ENCODE measurements around the gene GSTM5.

DNA sequence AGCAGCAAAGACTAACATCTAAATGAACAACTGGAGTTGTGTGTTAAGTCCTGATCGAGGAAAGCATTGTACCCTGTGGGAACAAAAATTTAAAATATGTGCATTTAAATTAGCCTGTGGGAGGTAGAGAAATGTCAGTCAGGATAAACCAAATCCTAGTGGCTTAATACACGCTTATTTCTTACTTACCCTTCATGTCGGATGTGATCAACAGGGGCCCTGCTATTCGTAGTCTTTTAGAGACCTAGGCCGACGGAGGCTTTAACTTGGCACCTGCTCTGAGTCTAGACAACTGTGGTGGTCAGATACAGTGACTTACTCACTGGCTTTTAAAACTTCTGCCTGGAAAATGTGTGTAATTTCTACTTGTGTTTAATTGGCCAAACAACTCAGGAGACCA lies 18.6 kb downstream of the GSTM5 start:
- TF ChIP-seq, protein P1, sequence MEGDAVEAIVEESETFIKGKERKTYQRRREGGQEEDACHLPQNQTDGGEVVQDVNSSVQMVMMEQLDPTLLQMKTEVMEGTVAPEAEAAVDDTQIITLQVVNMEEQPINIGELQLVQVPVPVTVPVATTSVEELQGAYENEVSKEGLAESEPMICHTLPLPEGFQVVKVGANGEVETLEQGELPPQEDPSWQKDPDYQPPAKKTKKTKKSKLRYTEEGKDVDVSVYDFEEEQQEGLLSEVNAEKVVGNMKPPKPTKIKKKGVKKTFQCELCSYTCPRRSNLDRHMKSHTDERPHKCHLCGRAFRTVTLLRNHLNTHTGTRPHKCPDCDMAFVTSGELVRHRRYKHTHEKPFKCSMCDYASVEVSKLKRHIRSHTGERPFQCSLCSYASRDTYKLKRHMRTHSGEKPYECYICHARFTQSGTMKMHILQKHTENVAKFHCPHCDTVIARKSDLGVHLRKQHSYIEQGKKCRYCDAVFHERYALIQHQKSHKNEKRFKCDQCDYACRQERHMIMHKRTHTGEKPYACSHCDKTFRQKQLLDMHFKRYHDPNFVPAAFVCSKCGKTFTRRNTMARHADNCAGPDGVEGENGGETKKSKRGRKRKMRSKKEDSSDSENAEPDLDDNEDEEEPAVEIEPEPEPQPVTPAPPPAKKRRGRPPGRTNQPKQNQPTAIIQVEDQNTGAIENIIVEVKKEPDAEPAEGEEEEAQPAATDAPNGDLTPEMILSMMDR (conservative IDR thresholded peaks at IDR 0.05): no peak
- no peak for TF ChIP-seq ZFX (IDR thresholded peaks at IDR 0.05)

Data from C4-2B (cell line).